ENCODE data around the gene KANSL1.
"Not testable (repeated sequence)": the region's sequence is repeated elsewhere in the genome, so short reads cannot be mapped to it uniquely, and the experiment has no call there.

DNA sequence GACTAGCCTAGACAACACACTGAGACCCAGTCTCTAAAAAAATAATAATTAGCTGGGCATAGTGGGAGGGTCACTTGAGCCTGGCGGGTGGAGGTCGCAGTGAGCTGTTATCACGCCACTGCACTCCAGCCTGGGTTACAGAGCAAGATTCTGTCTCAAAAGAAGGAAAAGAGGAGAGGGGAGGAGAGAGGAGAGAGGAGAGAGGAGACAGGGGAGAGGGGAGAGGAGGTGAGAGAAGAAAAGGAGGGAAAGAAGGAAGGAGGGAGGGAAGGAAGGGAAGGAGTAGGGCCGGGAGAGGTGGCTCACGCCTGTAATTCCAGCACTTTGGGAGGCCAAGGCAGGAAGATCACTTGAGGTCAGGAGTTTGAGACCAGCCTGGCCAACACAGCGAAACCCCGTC, 9.8 kb downstream of the KANSL1 start:
- TF ChIP-seq GLIS3 (CRISPR knock-in tag; IDR thresholded peaks at IDR 0.05); TOX (CRISPR knock-in tag; IDR thresholded peaks at IDR 0.05; ENCODE audit: borderline replicate concordance); ZFP3 (CRISPR knock-in tag; IDR thresholded peaks at IDR 0.05); POU6F1 (CRISPR knock-in tag; IDR thresholded peaks at IDR 0.05; ENCODE audit: borderline replicate concordance, low read depth); PPARA (CRISPR knock-in tag; IDR thresholded peaks at IDR 0.05; ENCODE audit: borderline replicate concordance); ESRRG (CRISPR knock-in tag; IDR thresholded peaks at IDR 0.05): not testable (repeated sequence)
- TF ChIP-seq, protein P1, sequence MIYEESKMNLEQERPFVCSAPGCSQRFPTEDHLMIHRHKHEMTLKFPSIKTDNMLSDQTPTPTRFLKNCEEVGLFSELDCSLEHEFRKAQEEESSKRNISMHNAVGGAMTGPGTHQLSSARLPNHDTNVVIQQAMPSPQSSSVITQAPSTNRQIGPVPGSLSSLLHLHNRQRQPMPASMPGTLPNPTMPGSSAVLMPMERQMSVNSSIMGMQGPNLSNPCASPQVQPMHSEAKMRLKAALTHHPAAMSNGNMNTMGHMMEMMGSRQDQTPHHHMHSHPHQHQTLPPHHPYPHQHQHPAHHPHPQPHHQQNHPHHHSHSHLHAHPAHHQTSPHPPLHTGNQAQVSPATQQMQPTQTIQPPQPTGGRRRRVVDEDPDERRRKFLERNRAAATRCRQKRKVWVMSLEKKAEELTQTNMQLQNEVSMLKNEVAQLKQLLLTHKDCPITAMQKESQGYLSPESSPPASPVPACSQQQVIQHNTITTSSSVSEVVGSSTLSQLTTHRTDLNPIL (CRISPR knock-in tag; IDR thresholded peaks at IDR 0.05; ENCODE audit: low read depth) = not testable (repeated sequence)
